ENCODE results near the gene FAM131B.

The FAM131B gene

DNA sequence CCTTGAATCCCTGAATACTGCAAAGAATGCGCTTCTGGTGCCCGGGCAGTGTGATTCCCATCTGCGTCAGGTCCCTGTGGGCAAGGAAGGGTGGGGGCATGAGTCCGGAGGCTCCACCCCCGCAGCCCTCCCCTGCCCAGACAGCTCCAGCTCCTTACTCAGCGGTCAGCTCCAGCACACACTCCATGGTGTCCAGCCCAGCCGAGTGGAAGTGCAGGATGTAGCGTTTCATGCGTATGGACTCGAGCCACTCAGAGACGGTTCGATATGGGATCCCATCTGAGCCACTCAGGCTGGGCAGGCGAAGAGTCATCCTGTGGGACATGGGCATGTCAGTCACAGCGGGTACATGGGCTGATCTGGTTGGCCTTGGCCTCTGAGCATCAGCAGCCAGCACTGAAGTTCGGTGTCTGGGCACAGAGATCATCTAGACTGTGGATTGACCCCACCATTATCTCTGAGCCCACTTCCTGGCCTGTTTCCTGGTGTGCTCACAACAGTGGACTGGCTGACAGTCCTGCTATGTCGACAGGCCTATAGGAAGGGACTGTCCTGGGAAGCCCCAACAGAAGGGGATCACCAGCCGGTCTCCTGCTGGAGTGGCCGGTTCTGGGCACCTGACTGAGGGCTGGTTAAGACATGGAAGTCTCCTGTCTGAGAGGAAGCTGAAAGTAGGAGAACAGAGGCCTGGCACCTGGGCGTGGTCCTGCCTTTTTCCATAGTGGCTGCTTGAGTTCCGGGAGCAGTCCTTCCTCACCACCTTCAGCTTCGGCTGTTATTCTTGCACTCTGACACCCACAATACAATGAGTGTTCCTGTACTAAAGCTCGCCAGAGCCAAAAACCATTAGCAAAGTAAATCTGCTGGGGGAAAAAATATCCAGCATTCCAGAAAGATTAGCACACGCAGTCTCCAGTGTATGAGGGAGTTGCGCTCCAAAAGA lies 29.2 kb upstream of the FAM131B start:
- Histone ChIP-seq H3K4me3 (ENCODE audit: low read depth, low read length, poor library complexity, severe bottlenecking) (no peak overlapping the region), H3K4me1 (ENCODE audit: insufficient read depth, low read length, severe bottlenecking) (no peaks in the 10 kb centered on the region), H2AFZ (ENCODE audit: low read length) (no peak overlapping the region), H3F3A (ENCODE audit: insufficient read depth, low read length) (no peaks in the 10 kb centered on the region), H3K36me3 (ENCODE audit: insufficient read depth, low read length) (no peaks in the 10 kb centered on the region), H3K9ac (ENCODE audit: low read length) (no peak overlapping the region), H4K20me1 (ENCODE audit: insufficient read depth, low read length) (no peaks in the 10 kb centered on the region), H3K9me2 (ENCODE audit: low read depth, low read length) (no peaks in the 10 kb centered on the region), H3K79me2 (ENCODE audit: insufficient read depth, low read length) (no peaks in the 10 kb centered on the region), H3K27me3 (ENCODE audit: insufficient read depth, low read length) (no peaks in the 10 kb centered on the region), H3K4me2 (ENCODE audit: low read length) (no peak overlapping the region), H3K27ac (ENCODE audit: low read depth, low read length, poor library complexity, severe bottlenecking) (no peak overlapping the region), H3K9me3 (ENCODE audit: low read length) (no peaks in the 10 kb centered on the region)
- TF ChIP-seq, protein P1, sequence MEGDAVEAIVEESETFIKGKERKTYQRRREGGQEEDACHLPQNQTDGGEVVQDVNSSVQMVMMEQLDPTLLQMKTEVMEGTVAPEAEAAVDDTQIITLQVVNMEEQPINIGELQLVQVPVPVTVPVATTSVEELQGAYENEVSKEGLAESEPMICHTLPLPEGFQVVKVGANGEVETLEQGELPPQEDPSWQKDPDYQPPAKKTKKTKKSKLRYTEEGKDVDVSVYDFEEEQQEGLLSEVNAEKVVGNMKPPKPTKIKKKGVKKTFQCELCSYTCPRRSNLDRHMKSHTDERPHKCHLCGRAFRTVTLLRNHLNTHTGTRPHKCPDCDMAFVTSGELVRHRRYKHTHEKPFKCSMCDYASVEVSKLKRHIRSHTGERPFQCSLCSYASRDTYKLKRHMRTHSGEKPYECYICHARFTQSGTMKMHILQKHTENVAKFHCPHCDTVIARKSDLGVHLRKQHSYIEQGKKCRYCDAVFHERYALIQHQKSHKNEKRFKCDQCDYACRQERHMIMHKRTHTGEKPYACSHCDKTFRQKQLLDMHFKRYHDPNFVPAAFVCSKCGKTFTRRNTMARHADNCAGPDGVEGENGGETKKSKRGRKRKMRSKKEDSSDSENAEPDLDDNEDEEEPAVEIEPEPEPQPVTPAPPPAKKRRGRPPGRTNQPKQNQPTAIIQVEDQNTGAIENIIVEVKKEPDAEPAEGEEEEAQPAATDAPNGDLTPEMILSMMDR (IDR thresholded peaks at IDR 0.05; ENCODE audit: low read length), result no peak
- TF ChIP-seq EZH2 (IDR thresholded peaks at IDR 0.05; ENCODE audit: borderline replicate concordance, low read length), result no peak

DNA sequence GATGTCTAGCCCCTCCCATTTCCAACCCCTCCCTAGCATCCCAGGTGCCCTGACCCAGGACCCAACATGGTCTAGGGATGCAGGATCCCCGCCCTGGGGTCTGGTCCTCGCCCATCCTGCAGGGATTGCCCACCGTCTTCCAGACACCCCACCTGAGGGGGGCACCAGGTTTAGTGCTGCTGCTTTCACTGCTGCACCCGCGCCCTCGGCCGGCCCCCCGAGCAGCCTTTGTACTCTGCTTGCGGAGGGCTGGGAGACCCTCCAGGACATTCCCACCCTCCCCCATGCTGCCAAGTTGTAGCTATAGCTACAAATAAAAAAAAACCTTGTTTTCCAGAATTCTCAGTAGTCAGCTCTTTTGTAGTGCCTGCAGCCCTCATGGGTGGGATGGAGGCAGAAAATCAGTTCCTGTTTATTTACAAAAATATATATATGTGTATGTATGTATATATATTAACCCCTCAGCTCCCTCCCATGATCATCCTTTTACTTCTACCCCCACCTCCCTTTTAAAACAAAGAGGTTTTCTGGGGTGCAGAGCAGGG lies 28.3 kb upstream of the FAM131B start:
- H3K36me3 ChIP-seq (ENCODE audit: insufficient read depth, low read length), result no peaks in the 10 kb centered on the region
- no peak overlapping the region for H3K4me2 ChIP-seq (ENCODE audit: low read length)
- no peaks in the 10 kb centered on the region for H4K20me1 ChIP-seq (ENCODE audit: insufficient read depth, low read length)
- TF ChIP-seq EZH2 (IDR thresholded peaks at IDR 0.05; ENCODE audit: borderline replicate concordance, low read length), result no peak
- TF ChIP-seq, protein P1 (IDR thresholded peaks at IDR 0.05; ENCODE audit: low read length), result no peak
- no peak overlapping the region for H3K27ac ChIP-seq (ENCODE audit: low read depth, low read length, poor library complexity, severe bottlenecking)
- H2AFZ ChIP-seq (ENCODE audit: low read length), result no peak overlapping the region
- no peaks in the 10 kb centered on the region for H3F3A ChIP-seq (ENCODE audit: insufficient read depth, low read length)
- H3K27me3 ChIP-seq (ENCODE audit: insufficient read depth, low read length), result no peaks in the 10 kb centered on the region
- no peaks in the 10 kb centered on the region for H3K9me2 ChIP-seq (ENCODE audit: low read depth, low read length)
- no peak overlapping the region for H3K9ac ChIP-seq (ENCODE audit: low read length)
- no peak overlapping the region for H3K4me3 ChIP-seq (ENCODE audit: low read depth, low read length, poor library complexity, severe bottlenecking)
- no peaks in the 10 kb centered on the region for H3K9me3 ChIP-seq (ENCODE audit: low read length)
- no peaks in the 10 kb centered on the region for H3K4me1 ChIP-seq (ENCODE audit: insufficient read depth, low read length, severe bottlenecking)
- no peaks in the 10 kb centered on the region for H3K79me2 ChIP-seq (ENCODE audit: insufficient read depth, low read length)

DNA sequence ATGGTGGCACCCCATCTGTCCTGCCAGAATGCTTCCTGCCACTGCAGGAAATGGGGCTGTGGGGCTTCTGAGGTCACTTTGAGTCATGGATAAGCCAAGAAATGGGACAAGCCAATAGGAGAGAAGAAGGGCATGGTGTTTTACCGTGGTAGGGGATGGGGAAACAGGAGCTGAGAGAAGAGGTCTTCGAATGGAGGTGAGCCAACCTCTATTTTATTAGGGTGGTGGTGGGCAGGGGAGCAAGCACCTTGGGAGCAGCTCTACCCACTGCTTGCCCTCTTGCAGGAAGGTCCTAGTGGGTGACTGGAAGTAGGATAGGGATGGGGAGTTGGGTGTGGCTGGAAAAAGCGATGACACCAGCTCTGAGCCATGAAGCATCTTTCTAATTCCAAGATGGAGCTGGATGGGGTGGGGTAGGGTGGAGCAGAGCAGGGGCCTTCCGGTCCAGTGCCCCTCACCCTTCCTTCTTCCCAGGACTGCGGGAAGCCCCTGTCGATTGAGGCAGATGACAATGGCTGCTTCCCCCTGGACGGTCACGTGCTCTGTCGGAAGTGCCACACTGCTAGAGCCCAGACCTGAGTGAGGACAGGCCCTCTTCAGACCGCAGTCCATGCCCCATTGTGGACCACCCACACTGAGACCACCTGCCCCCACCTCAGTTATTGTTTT lies 27.7 kb upstream of the FAM131B start:
- no peaks in the 10 kb centered on the region for H4K20me1 ChIP-seq (ENCODE audit: insufficient read depth, low read length)
- H3K27me3 ChIP-seq (ENCODE audit: insufficient read depth, low read length), result no peaks in the 10 kb centered on the region
- no peak overlapping the region for H3K4me3 ChIP-seq (ENCODE audit: low read depth, low read length, poor library complexity, severe bottlenecking)
- no peak overlapping the region for H2AFZ ChIP-seq (ENCODE audit: low read length)
- H3K27ac ChIP-seq (ENCODE audit: low read depth, low read length, poor library complexity, severe bottlenecking), result no peak overlapping the region
- no peaks in the 10 kb centered on the region for H3F3A ChIP-seq (ENCODE audit: insufficient read depth, low read length)
- no peaks in the 10 kb centered on the region for H3K79me2 ChIP-seq (ENCODE audit: insufficient read depth, low read length)
- H3K9ac ChIP-seq (ENCODE audit: low read length), result no peak overlapping the region
- TF ChIP-seq EZH2 (IDR thresholded peaks at IDR 0.05; ENCODE audit: borderline replicate concordance, low read length), result no peak
- TF ChIP-seq, protein P1 (IDR thresholded peaks at IDR 0.05; ENCODE audit: low read length), result no peak
- H3K9me3 ChIP-seq (ENCODE audit: low read length), result no peaks in the 10 kb centered on the region
- no peak overlapping the region for H3K4me2 ChIP-seq (ENCODE audit: low read length)
- no peaks in the 10 kb centered on the region for H3K9me2 ChIP-seq (ENCODE audit: low read depth, low read length)
- H3K4me1 ChIP-seq (ENCODE audit: insufficient read depth, low read length, severe bottlenecking), result no peaks in the 10 kb centered on the region
- no peaks in the 10 kb centered on the region for H3K36me3 ChIP-seq (ENCODE audit: insufficient read depth, low read length)

All from OCI-LY1 (cell line).